NCI-H2029 treated with DMSO at 0.1 percent for 48 hours (cell line): Measurements from ENCODE around the gene RBP4.

Experiments used
- DNase-seq: peaks from one replicate; lab custom pipeline; 2025; lab: John Stamatoyannopoulos, UW

Gene RBP4

GRCh38 chr10:93595378-93596161 is 5.5 kb downstream of the RBP4 start:
- no peak for DNase-seq

GRCh38 chr10:93594518-93594917 is 6.5 kb downstream of the RBP4 start:
- no peak for DNase-seq

GRCh38 chr10:93593749-93594148 is 7.3 kb downstream of the RBP4 start:
- DNase-seq = no peak

GRCh38 chr10:93593254-93593653 is 7.8 kb downstream of the RBP4 start:
- DNase-seq = no peak

GRCh38 chr10:93591065-93591808 is 9.8 kb downstream of the RBP4 start:
- DNase-seq = no peak

GRCh38 chr10:93590638-93591037 is 10.4 kb downstream of the RBP4 start:
- no peak for DNase-seq

- no peak for DNase-seq
These were observed 11.1 kb downstream of the RBP4 start for GRCh38 chr10:93589648-93590562.

GRCh38 chr10:93584445-93584844 is 16.6 kb downstream of the RBP4 start:
- DNase-seq = no peak

GRCh38 chr10:93580828-93581227 is 20.2 kb downstream of the RBP4 start:
- DNase-seq = no peak

- DNase-seq = no peak
These were observed 20.9 kb downstream of the RBP4 start for GRCh38 chr10:93579985-93580711.

- no peak for DNase-seq
These were observed 21.9 kb downstream of the RBP4 start for GRCh38 chr10:93579089-93579488.

- DNase-seq = no peak
These were observed 23.5 kb downstream of the RBP4 start for GRCh38 chr10:93577565-93577964.

GRCh38 chr10:93576888-93577287 is 24.1 kb downstream of the RBP4 start:
- DNase-seq = no peak

GRCh38 chr10:93573924-93574323 is 27.1 kb downstream of the RBP4 start:
- no peak for DNase-seq

- no peak for DNase-seq
These were observed 27.8 kb downstream of the RBP4 start for GRCh38 chr10:93573051-93573909.

GRCh38 chr10:93572606-93573005 is 28.4 kb downstream of the RBP4 start:
- DNase-seq = no peak

- DNase-seq = no peak
These were observed 30.7 kb downstream of the RBP4 start for GRCh38 chr10:93570383-93570782.

GRCh38 chr10:93568105-93568390 is 33.0 kb downstream of the RBP4 start:
- DNase-seq = no peak

- no peak for DNase-seq
These were observed 33.5 kb downstream of the RBP4 start for GRCh38 chr10:93567277-93568104.
